ENCODE measurements around the gene PRELID2. TPM values are rescaled to one million over a fixed set of nuclear protein-coding genes. Genes with fewer than 3 reads are reported as not detected.

PRELID2 gene
- total and polyA plus RNA-seq, 2 donors (not counting 3 experiments of a cell fraction or from before 2014, with no cell fraction given) = 3.2 to 16.4 TPM

DNA sequence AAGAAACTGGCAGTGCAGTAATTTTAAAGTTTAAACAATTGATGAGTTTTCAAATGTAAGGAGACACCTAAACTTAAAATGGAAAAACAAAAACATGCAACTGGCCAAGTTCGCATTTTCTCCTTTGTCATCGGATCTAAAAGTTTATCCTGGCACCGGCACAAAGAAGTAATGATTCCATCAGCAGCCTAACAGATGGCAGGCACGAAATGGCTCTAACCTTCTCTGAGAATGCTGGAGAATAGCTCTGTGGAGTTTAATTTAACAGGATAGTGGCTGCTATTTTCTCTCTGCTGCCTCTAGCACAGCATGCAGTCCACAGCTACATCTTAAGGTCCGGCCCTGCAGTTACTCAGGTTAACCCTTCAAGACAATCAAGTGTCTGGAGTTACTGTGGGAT is 82.2 kb downstream of the PRELID2 start:
- Histone ChIP-seq H3K4me3 (replicated peaks in 1 of 3; ENCODE audit: insufficient read depth in 1 of 3, low read depth in 1 of 3, low read length in 3 of 3) (peak overlapping the region in 1 of 3 experiments; percentile 27), H4K20me1 (replicated peaks; ENCODE audit: control insufficient read depth, extremely low read depth, insufficient read depth, low read length) (no peaks in the 10 kb centered on the region), H3K36me3 (ENCODE audit: control insufficient read depth in 2 of 2, extremely low read depth in 1 of 2, insufficient read depth in 2 of 2, low read length in 2 of 2) (no peaks in the 10 kb centered on the region), H3K27me3 (ENCODE audit: control insufficient read depth in 2 of 2, insufficient read depth in 2 of 2, low read length in 2 of 2) (no peaks in the 10 kb centered on the region), H3K79me2 (ENCODE audit: control insufficient read depth, insufficient read depth, low read length) (no peaks in the 10 kb centered on the region), H3K9ac (replicated peaks; ENCODE audit: extremely low read depth, insufficient read depth, low read length) (no peak overlapping the region), H3K4me1 (ENCODE audit: control insufficient read depth, extremely low read depth, insufficient read depth, low read length) (peaks cover 27% of the 10 kb centered on the region), H3K27ac (ENCODE audit: insufficient read depth, low read depth, low read length) (peak overlapping the region; percentile 51), H3K9me1 (replicated peaks; ENCODE audit: control insufficient read depth, extremely low read depth, insufficient read depth, low read length) (no peaks in the 10 kb centered on the region), H2AFZ (ENCODE audit: low read depth, low read length) (peak overlapping the region; percentile 8), H3K4me2 (ENCODE audit: insufficient read depth, low read length) (peak overlapping the region; percentile 61), H3K9me3 (replicated peaks; ENCODE audit: control insufficient read depth, insufficient read depth, low read length) (no peaks in the 10 kb centered on the region)
- no TSS peak for BruUV-seq (replicated peaks)
- intact Hi-C loops (cut with micrococcal nuclease) (loop anchor here (2.0 kb wide), 2 partner anchors 44 to 72 kb away; no protein-coding TSS in a partner anchor), dilution Hi-C loops (cut with MboI; ENCODE audit: extremely low pct_ligation_motif_present, low sequenced_read_pairs) (no loop called here)
- CTCF ChIA-PET = interaction anchor here (0.9 to 1.5 kb wide), 8 partner anchors 8 to 73 kb away, joined by 3 to 7 read pairs (median 4); no protein-coding TSS in a partner anchor
- TF ChIP-seq GATA2 (IDR thresholded peaks at IDR 0.05; ENCODE audit: insufficient read depth, insufficient read length, low read depth, low read length) (peak; percentile 49), POLR2AphosphoS5 (IDR thresholded peaks at IDR 0.05; ENCODE audit: insufficient read depth, low read depth, low read length) (no peak)
- TF ChIP-seq, protein P1, sequence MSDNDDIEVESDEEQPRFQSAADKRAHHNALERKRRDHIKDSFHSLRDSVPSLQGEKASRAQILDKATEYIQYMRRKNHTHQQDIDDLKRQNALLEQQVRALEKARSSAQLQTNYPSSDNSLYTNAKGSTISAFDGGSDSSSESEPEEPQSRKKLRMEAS (IDR thresholded peaks at IDR 0.05; ENCODE audit: insufficient read depth, insufficient read length) = no peak
- DNase-seq (ENCODE audit: low read depth, low spot score) (peak; percentile 76), FAIRE-seq (no peak)
- POLR2A ChIA-PET = no interaction called here

DNA sequence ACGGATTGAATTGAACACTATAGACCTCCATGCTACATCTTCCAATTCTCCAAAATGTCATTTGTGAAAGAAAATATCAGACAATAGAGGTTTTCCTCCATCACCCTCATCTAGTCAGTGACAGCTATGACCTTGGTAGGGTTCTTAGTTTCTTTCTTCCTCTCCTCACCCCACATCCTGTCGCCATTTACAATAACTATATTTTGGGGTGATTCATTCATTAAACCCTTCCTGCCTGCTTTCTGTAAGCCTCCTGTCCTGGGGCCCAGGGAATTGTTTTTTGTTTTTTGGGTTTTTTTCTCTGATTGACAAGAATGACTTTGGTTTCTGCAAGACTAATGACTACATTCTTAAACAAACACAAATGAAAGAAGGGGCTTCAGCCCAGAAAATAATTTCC is 82.6 kb downstream of the PRELID2 start:
- DNase-seq (ENCODE audit: low read depth, low spot score) (no peak), FAIRE-seq (peak; percentile 81)
- Histone ChIP-seq H3K4me2 (ENCODE audit: insufficient read depth, low read length) (peak overlapping the region; percentile 61), H3K27me3 (ENCODE audit: control insufficient read depth in 2 of 2, insufficient read depth in 2 of 2, low read length in 2 of 2) (no peaks in the 10 kb centered on the region), H4K20me1 (replicated peaks; ENCODE audit: control insufficient read depth, extremely low read depth, insufficient read depth, low read length) (no peaks in the 10 kb centered on the region), H3K27ac (ENCODE audit: insufficient read depth, low read depth, low read length) (peak overlapping the region; percentile 51), H3K9me1 (replicated peaks; ENCODE audit: control insufficient read depth, extremely low read depth, insufficient read depth, low read length) (no peaks in the 10 kb centered on the region), H3K9me3 (replicated peaks; ENCODE audit: control insufficient read depth, insufficient read depth, low read length) (no peaks in the 10 kb centered on the region), H3K79me2 (ENCODE audit: control insufficient read depth, insufficient read depth, low read length) (no peaks in the 10 kb centered on the region), H2AFZ (ENCODE audit: low read depth, low read length) (peak overlapping the region; percentile 7), H3K36me3 (ENCODE audit: control insufficient read depth in 2 of 2, extremely low read depth in 1 of 2, insufficient read depth in 2 of 2, low read length in 2 of 2) (no peaks in the 10 kb centered on the region), H3K4me1 (ENCODE audit: control insufficient read depth, extremely low read depth, insufficient read depth, low read length) (peaks cover 27% of the 10 kb centered on the region), H3K4me3 (replicated peaks in 1 of 3; ENCODE audit: insufficient read depth in 1 of 3, low read depth in 1 of 3, low read length in 3 of 3) (peak overlapping the region in 1 of 3 experiments; percentile 27), H3K9ac (replicated peaks; ENCODE audit: extremely low read depth, insufficient read depth, low read length) (no peak overlapping the region)
- no TSS peak for BruUV-seq (replicated peaks)
- no peak for TF ChIP-seq POLR2AphosphoS5 (IDR thresholded peaks at IDR 0.05; ENCODE audit: insufficient read depth, low read depth, low read length)
- peak; percentile 33 for TF ChIP-seq JUN (IDR thresholded peaks at IDR 0.05; ENCODE audit: borderline replicate concordance, insufficient read depth, insufficient read length, low read depth)
- TF ChIP-seq FOS (IDR thresholded peaks at IDR 0.05; ENCODE audit: borderline replicate concordance, insufficient read depth, low read length) = peak; percentile 66
- intact Hi-C loops (cut with micrococcal nuclease) = loop anchor here (2.0 kb wide), 2 partner anchors 44 to 72 kb away; no protein-coding TSS in a partner anchor
- ChIA-PET CTCF (interaction anchor here (0.9 to 1.5 kb wide), 5 partner anchors 7 to 73 kb away, joined by 3 to 4 read pairs (median 3); no protein-coding TSS in a partner anchor), POLR2A (no interaction called here)
- dilution Hi-C loops (cut with MboI; ENCODE audit: extremely low pct_ligation_motif_present, low sequenced_read_pairs) = no loop called here
